ENCODE measurements around the gene TMEM25. TPM values are rescaled to one million over a fixed set of nuclear protein-coding genes. Genes with fewer than 3 reads are reported as not detected.

TMEM25 gene
- total and polyA plus RNA-seq, 2 of the 13 experiments (the other 11 are each of a cell fraction or from before 2014, with no cell fraction given): 7.5 to 17.2 TPM

GRCh38 chr11:118572061-118572980 is 41.3 kb downstream of the TMEM25 start, which contains the start of gene ARCN1 (continued):
- TF ChIP-seq, protein P1, sequence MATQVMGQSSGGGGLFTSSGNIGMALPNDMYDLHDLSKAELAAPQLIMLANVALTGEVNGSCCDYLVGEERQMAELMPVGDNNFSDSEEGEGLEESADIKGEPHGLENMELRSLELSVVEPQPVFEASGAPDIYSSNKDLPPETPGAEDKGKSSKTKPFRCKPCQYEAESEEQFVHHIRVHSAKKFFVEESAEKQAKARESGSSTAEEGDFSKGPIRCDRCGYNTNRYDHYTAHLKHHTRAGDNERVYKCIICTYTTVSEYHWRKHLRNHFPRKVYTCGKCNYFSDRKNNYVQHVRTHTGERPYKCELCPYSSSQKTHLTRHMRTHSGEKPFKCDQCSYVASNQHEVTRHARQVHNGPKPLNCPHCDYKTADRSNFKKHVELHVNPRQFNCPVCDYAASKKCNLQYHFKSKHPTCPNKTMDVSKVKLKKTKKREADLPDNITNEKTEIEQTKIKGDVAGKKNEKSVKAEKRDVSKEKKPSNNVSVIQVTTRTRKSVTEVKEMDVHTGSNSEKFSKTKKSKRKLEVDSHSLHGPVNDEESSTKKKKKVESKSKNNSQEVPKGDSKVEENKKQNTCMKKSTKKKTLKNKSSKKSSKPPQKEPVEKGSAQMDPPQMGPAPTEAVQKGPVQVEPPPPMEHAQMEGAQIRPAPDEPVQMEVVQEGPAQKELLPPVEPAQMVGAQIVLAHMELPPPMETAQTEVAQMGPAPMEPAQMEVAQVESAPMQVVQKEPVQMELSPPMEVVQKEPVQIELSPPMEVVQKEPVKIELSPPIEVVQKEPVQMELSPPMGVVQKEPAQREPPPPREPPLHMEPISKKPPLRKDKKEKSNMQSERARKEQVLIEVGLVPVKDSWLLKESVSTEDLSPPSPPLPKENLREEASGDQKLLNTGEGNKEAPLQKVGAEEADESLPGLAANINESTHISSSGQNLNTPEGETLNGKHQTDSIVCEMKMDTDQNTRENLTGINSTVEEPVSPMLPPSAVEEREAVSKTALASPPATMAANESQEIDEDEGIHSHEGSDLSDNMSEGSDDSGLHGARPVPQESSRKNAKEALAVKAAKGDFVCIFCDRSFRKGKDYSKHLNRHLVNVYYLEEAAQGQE (IDR thresholded peaks at IDR 0.05; ENCODE audit: borderline replicate concordance in 1 of 2, low read depth in 1 of 2, low read length in 2 of 2): 0 out of 4 replicates have a peak, but pooled peaks of 1 of the 2 experiments have one; percentile 2
- TF ChIP-seq MATR3 (CRISPR knock-in tag; IDR thresholded peaks at IDR 0.05) (no peak), RCOR2 (CRISPR knock-in tag; IDR thresholded peaks at IDR 0.05) (no peak), TBX3 (IDR thresholded peaks at IDR 0.05; ENCODE audit: borderline replicate concordance) (no peak), SP4 (CRISPR knock-in tag; IDR thresholded peaks at IDR 0.05) (no peak), TBX2 (CRISPR knock-in tag; IDR thresholded peaks at IDR 0.05; ENCODE audit: borderline replicate concordance) (peak; percentile 56; the same call in 1 of the 2 replicates), PHF21A (CRISPR knock-in tag; IDR thresholded peaks at IDR 0.05) (no peak), CENPT (CRISPR knock-in tag; IDR thresholded peaks at IDR 0.05; ENCODE audit: low read depth) (no peak), HNF1B (CRISPR knock-in tag; IDR thresholded peaks at IDR 0.05) (no peak), ZBTB46 (CRISPR knock-in tag; IDR thresholded peaks at IDR 0.05; ENCODE audit: borderline replicate concordance) (no peak), GTF3A (CRISPR knock-in tag; conservative IDR thresholded peaks at IDR 0.05) (no peak)
- TF ChIP-seq, protein P2, sequence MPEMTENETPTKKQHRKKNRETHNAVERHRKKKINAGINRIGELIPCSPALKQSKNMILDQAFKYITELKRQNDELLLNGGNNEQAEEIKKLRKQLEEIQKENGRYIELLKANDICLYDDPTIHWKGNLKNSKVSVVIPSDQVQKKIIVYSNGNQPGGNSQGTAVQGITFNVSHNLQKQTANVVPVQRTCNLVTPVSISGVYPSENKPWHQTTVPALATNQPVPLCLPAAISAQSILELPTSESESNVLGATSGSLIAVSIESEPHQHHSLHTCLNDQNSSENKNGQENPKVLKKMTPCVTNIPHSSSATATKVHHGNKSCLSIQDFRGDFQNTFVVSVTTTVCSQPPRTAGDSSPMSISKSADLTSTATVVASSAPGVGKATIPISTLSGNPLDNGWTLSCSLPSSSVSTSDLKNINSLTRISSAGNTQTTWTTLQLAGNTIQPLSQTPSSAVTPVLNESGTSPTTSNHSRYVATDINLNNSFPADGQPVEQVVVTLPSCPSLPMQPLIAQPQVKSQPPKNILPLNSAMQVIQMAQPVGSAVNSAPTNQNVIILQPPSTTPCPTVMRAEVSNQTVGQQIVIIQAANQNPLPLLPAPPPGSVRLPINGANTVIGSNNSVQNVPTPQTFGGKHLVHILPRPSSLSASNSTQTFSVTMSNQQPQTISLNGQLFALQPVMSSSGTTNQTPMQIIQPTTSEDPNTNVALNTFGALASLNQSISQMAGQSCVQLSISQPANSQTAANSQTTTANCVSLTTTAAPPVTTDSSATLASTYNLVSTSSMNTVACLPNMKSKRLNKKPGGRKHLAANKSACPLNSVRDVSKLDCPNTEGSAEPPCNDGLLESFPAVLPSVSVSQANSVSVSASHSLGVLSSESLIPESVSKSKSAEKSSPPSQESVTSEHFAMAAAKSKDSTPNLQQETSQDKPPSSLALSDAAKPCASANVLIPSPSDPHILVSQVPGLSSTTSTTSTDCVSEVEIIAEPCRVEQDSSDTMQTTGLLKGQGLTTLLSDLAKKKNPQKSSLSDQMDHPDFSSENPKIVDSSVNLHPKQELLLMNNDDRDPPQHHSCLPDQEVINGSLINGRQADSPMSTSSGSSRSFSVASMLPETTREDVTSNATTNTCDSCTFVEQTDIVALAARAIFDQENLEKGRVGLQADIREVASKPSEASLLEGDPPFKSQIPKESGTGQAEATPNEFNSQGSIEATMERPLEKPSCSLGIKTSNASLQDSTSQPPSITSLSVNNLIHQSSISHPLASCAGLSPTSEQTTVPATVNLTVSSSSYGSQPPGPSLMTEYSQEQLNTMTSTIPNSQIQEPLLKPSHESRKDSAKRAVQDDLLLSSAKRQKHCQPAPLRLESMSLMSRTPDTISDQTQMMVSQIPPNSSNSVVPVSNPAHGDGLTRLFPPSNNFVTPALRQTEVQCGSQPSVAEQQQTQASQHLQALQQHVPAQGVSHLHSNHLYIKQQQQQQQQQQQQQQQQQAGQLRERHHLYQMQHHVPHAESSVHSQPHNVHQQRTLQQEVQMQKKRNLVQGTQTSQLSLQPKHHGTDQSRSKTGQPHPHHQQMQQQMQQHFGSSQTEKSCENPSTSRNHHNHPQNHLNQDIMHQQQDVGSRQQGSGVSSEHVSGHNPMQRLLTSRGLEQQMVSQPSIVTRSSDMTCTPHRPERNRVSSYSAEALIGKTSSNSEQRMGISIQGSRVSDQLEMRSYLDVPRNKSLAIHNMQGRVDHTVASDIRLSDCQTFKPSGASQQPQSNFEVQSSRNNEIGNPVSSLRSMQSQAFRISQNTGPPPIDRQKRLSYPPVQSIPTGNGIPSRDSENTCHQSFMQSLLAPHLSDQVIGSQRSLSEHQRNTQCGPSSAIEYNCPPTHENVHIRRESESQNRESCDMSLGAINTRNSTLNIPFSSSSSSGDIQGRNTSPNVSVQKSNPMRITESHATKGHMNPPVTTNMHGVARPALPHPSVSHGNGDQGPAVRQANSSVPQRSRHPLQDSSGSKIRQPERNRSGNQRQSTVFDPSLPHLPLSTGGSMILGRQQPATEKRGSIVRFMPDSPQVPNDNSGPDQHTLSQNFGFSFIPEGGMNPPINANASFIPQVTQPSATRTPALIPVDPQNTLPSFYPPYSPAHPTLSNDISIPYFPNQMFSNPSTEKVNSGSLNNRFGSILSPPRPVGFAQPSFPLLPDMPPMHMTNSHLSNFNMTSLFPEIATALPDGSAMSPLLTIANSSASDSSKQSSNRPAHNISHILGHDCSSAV (CRISPR knock-in tag; IDR thresholded peaks at IDR 0.05; ENCODE audit: borderline replicate concordance): no peak

Data from HepG2 (cell line).